ENCODE results near the gene DTX3L.

The DTX3L gene

DNA sequence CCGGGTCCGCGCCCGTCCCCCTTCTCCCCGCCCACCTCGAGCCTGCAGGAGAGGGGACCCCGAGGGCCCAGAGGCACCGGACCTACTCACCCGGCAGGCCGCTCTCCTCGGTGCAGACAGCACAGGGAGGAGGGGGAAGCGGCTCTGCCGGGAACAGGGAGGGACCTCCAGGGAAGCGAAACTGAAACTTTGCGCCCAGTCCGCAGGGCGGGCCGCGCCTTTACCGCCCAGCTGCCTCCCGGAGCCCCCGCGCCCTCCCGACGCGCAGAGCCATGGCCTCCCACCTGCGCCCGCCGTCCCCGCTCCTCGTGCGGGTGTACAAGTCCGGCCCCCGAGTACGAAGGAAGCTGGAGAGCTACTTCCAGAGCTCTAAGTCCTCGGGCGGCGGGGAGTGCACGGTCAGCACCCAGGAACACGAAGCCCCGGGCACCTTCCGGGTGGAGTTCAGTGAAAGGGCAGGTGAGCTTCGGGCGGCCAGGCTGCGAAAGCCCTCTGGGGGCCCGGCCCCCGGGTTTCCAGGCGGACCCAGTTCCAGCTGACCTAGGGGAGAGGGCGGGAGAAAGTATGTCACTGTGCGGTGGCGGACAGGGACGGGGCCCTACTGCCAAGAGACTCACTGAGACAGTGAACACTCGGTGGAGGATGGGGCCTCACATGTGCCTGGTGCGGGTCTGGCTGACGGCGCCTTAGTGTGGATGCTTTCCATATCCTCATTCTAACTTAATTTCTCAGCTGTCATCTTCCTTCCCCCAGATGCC, at the start of gene DTX3L, which contains the start of gene PARP9:
Gene DTX3L, plus strand, starts transcription at position 184 of the 758 bp plus-strand sequence. Its CDS starts 89 bp downstream, at position 273.
Gene PARP9, minus strand, starts transcription at position 146 of the 758 bp plus-strand sequence. CDS start 4,680 bp downstream, outside the sequence.
- DNase-seq: peak; percentile 91

DNA sequence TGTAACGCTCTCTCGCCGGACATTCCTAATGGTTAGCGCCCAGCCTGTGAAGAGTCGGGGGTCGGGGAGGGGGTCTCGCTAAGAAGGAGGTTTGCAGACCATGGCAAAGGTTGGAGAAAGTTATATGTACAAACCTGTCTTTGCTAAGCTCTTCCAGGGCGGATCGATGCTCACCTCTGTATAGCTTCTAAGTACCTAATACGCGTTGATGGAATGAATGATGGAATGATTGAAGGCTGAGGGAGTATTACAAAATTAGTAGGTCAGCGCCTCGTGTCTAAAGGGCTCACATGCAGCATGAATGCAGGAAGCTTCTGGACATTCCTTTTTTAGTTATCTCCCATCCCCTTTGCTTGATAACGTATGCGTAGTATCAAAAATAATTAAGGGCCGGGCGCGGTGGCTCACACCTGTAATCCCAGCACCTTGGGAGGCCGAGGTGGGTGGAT, 49.1 kb upstream of the DTX3L start:
- DNase-seq: no peak

DNA sequence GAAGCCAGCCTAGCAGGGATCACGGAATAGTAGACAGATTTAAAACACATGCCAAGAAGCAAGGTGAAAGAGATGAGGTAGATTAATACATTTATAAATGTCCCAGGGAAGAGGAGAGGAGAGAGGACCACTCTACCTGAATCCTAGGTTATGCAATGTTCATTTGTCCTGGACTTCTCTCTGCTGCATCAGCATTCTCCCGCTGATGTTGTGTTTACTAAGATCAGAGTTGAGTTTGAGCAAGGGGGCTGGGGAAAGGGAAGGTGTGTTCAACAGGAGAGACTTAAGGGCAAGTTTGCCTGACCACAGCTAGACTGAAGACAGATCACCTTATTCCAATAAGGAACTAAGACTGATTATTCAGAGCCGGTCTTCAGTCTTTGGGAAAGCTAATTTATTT, 48.3 kb upstream of the DTX3L start:
- no peak for DNase-seq

DNA sequence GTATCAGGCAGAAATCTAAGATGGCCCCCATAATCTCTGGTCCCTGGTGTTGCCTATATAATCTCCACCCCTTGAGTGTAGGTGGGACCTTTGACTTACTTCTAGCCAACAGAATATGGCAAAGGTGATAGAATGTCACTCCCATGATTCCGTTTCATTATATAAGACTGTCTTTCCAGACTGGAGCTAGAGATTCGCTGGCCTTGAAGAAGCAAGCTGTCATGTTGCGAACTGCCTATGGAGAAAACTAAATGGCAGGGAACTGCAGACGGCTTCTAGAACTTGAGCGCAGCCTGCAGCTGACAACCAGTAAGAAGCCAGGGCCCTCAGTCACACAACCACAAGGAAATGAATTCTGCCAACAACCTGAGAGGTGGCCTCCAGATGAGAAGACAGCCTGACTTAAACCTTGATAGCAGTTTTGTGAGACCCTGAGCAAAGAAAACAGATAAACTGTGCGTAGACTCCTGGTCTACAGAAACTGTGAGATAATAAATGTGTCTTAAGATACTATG, 47.2 kb upstream of the DTX3L start:
- peak; percentile 54 for DNase-seq

DNA sequence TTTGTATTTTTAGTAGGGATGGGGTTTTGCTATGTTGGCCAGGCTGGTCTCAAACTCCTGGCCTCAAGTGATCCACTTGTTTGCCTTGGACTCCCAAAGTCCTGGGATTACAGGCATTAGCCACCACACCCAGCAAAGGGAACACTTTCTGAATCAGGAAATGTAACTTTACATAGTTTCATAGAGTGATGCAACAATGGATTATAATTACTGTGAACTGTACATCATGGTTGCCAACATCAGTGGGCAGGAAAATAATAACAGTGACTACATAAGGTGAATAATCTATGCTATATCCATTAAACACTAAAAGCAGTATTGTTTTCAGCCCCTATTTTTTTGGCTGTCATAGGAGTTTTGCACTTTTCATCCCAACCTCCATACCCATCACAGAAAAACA, 44.4 kb upstream of the DTX3L start:
- no peak for DNase-seq

DNA sequence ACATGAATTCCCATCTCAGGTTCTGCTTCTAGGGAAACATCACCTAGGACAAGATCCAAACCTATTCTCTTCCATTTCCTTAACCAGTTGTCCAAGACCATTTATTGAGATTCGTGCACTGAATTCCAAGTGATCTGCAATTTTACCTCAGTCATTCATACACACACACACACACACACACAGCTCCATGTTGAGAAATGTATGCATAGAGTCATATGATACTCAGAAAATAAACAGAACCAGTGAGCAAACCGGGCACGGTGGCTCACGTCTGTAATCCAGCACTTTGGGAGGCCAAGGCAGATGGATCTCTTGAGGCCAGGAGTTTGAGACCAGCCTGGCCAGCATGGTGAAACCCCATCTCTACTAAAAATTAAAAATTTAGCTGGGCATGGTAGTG, 43.3 kb upstream of the DTX3L start:
- DNase-seq: no peak

DNA sequence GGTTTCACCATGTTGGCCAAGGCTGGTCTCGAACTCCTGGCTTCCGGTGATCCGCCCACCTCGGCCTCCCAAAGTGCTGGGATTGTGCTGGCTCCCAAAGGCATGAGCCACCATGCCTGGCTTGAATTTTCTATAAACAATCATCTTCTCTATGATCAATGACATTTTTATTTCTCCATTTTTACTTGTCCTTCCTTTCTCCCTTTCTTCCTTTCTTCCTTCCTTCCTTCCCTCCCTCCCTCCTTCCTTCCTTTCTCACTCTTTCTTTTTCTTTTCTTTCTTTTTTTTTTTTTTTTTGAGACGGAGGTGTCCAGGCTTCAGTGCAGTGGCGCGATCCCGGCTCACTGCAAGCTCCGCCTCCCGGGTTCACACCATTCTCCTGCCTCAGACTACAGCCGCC, 40.8 kb upstream of the DTX3L start:
- no peak for DNase-seq

DNA sequence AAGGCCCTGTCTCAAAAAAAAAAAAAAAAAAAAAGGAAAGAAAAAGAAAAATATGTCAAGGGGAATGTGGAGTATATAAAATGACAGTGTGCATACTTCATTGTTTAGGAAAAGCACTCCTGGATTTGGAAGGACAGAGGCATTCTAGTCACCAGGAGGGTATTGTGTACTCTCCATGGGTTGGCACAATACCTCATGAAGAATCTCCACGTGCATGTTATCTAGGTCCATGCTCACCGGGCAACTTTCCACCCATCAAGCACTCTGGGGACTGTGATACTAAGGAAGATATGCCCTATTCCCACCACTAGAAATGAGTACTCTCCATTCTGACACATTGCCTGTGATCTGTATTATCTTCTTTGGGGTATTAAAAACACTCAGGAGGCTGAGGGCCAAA, 34.0 kb upstream of the DTX3L start:
- DNase-seq: no peak

DNA sequence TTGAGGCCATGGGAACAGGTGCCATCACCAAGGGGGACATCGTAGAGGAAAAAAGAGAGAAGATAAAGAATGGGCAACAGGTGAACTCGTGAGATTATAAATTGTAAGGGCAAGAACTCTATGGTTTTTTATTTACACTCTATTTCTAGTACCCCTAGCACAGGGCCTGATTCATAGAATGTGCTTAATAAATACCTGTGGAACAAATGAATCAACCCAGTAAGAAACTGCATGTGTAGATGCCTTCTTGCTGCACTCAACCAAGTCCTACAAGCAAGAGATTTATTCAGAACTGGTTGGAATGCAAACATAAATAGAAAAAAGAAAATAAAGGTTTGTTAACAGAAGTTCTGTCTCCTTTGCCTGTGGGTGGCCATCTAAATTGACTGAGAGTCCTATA, 30.7 kb upstream of the DTX3L start:
- no peak for DNase-seq

DNA sequence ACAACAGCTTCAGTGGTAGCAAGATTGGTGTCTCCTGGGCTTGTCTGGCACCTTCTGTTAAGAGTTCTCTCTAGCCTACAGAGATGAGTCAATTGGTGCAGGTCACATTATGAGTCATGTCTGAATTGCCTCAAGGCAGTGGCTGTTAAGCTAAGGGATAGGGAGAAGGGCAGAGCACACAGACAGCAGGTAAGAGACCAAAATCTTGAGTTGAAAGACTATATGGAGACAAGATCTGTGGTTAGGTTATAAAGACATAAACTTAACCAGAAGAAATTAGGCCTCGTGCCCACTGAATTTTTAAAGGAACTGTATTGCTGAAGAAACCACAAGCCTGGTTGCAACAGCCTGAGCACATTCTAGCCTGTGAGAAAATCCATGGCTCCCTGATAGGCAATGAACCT, 30.2 kb upstream of the DTX3L start:
- peak; percentile 75 for DNase-seq

DNA sequence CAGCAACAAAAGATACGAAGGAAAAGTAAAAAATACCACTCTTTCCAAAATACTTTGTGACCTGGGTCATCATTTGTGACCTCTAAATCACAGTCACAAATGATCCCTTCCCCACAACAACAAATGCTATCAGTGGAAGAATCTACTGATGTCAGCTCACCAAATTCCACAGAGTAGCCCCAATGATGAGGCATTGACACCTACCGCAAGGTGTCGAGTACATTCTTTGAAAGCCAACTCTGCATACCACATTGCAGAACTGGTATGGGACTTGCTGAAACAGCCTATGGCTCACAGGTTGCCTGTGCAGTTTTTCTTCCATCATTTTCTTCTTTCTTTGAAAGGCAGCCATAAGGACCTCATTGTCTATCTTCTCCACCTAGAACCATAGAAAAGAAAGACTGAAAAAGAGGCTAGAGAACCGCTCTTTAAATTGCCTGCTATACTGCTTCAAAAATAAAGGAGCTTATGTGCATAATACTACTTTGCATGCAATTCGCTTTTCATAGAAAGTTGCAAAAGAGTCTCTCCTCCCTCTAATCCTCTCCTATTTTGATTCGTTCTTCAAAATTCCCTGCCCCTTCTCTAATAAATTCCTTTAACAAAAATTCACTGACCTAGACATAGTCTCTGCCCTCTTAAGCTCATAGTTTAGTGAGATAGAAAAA, 28.0 kb upstream of the DTX3L start:
- DNase-seq: no peak

DNA sequence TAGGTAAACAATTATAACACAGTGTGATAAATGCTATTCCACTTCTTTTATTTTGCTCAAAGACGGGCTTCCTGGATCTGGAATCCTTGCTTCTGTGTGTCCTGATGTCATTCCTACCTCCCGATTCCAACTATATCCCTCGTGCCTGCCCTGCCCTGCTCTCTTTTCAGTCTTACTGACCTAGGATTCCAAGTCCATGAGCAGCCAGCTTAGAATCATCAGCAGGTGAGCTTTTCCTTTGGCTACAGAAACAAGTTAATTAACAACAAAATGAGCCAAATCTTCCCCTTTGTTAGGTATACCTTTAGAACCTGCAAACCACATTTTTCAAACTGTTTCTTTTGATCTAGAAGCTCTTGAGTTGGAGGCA, 27.5 kb upstream of the DTX3L start:
- no peak for DNase-seq

DNA sequence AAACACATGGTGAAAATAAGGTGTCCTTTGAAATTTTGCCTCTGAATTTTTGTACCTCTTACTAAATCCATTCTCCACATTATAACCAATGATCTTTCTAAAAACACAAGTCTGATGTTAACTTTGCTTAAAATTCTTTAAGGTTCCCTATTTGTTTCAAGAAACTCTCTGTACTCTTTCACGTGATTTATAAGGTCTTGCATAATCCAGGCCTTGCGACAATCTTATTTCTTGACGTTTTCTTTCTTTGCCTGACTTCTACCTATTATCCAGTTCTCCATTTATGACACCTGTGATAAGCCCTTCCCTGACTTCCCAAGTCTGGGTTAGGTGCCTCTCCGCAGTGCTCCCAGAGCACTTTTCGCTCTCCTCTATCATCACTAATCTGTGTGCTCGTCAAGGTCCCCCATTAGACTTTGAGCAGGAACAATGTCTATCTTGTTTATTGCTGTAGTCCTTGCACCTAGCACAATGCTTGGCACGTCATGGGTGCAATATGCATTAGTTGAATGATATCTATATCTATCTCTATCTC, 25.1 kb upstream of the DTX3L start:
- peak; percentile 31 for DNase-seq

DNA sequence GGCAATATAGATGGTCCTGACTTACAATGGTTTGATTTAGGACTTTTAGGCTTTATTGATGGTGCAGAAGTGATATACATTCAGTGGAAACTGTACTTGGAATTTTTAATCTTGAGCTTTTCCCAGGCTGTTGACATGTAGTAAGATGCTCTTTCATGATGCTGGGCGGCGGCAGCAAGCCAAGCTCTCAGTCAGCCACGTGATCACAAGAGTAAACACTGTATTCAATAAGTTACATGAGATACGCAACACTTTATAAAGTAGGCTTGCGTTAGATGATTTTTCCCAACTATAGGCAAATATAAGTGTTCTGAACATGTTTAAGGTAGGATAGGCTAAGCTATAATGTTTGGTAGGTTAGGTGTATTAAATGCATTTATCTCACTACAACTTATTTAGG, 18.0 kb upstream of the DTX3L start:
- no peak for DNase-seq

DNA sequence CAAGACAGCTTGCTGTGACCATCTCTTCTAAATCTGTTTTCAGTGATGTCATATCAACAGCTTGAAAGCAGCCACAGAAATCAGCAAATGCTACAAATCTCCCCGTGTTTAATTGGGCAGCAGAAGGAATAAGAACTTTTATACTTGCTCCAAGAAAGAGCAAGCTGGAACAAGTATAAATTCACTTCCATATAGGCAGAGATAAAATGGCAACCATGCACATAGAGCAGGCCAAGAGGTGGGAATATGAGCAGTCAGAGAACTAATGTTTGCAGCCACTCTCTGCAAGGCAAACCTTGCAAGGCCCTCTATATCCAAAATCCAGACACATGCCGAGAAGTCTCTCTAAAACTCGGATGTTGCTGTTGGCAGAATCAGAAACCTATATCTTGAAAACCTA, 16.1 kb upstream of the DTX3L start:
- no peak for DNase-seq

DNA sequence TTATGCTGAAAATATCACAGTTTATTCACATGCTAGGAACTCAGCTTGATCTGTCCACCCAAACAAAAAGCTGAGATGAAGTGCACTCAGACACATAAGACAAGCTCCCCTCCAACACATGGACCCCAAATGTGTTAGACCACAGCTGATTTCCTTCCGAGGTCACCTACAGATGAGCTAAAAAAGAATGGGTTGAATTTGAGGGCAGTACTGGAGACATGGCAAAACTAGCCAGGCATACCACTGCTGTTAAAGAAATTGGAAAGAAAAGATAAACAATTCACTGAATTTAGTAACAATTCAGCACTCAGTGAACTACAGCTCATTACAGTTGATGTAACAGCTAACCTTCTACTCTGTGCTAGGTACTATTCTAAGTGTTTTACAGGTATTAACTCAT, 15.5 kb upstream of the DTX3L start:
- DNase-seq: no peak

DNA sequence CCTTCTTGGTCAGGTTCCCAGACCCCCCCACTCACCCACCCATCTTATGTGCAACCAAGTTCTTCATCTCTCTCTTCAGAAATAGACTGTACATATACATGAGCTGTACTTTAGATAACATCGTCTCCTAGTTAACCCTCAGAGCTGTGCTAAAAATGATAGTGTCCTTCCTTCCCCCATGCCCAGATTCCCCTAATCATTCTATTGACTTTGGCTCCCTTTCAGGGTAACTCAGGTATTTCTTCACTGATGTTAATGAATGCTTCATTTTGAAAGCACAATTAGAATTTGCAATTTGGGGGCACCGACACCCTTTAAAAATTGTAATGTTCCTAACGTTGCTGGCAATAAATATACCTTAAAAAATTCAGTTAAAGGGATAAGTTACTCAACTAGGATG, 11.0 kb upstream of the DTX3L start:
- DNase-seq: no peak

DNA sequence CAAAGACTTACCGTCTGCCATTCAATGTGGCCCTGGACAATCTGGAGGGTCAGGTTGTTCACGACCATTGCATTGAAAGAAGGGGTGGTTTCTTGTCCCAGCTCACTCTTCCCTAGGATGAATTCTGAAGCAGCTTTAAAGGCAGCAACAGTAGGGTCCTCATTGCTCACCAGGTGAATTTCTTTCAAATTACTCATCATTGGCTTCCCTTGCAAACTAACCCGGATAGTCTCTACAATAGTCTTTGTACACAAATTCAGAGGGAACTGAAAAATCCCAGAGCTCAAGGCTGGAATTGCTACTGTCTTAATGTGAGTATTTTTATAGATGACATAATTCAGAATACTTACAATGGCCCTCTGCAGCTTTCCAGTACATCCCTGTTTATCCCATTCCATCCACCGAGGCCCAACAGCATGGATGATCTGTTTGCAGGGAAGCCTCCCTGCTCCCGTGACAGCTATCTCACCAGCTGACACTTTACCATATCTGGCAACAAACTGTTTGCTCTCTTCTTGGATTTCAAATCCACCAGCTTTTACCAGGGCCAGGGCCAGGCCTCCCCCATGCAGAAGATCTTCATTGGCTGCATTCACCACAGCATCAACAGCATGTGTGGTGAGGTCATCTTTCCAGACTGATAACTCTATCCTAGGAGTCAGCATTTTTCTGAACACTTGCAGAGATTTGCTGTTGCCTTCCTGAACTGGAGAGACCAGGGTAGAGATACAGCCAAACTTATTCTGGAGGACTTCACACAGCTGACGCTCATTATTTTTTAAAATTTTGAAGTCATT, 8.7 kb upstream of the DTX3L start:
- no peak for DNase-seq

DNA sequence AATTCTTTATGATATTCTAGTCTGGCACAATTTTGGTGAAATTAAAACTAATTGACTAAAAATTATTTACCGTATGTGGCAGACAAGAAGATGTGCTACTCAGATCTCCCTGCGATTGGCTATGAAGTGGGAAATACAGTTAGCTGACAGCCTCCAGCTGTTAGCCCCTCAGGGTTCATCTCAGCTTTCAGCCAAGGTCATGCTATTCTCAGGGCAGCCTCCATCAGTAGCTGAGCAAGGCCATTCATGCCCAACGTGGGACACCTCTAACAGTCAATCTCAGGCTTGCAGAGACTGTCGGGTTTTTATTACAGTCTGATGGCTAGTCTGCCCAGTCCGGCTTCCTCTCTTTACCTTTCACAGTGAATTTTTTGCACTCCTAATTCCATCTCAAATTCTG, 6.8 kb upstream of the DTX3L start:
- DNase-seq: no peak

DNA sequence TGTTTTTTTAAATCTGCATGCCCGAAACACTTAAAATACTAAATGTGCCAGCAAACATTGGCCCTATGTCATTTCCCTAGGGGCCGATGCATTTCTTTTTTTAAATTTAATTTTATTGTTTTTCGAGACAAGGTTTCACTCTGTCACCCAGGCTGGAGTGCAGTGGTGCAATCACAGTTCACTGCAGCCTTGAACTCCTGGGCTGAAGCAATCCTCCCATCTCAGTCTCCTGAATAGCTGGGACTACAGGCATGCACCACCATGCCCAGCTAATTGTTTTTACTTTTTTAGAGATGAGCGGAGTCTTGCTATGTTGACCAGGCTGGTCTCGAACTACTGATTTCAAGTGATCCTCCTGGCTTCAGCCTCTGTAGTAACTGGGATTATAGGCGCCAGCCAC, 5.5 kb upstream of the DTX3L start:
- DNase-seq: no peak

DNA sequence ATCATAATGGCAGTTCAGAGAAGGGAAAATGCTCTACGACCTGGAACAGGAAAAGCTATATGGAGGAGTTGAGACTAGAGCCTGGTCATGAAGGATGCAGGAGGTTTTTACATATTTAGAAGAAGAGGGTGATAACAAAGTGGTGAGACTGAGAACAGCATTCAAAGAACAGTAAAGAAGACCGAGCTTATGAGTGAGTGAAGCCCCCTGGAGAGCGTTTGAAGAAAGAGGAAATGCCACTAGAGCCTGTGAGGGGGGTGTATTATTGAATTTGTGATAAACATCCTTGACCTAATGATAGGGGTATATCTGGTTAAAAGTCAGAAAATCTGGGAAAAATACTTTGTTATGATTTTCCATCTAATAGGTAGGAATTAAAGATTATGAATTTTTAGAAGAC, 4.2 kb upstream of the DTX3L start:
- no peak for DNase-seq

DNA sequence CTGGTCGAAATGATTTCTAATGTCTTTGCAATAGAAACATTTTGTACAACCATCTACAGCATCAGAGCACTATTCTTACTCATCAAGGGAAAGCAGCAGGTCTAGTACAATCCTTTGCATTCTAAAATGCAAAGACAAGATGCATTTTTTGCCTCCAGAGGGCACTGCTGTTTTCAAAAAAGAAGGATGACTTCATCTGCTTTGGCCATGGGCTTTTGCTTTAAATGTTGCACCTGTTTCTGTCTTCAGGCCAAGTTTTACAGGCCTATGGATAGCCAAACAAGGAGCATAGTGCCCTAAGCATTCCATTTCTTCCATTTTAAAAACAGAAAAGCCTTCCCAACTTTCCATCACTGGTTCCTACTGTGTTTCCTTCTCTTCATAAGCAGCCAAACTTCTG, 3.5 kb upstream of the DTX3L start:
- peak; percentile 81 for DNase-seq

All from hematopoietic multipotent progenitor cell treated with erythropoietin and hydrocortisone succinate and interleukin-3 and kit ligand, for 6 days (in vitro differentiated cells).